HG02759 (cell line): Measurements from ENCODE around the gene RANBP1.

Experiments used
- ATAC-seq: cut with Tn5 transposase; IDR thresholded peaks from one replicate; pipeline ENCODE4 v1.9.1; 2021; ENCODE audit warnings: mild to moderate bottlenecking, moderate library complexity; ENCODE audit not compliant: unreplicated experiment

The RANBP1 gene

GRCh38 chr22:20133930-20134549 is 18.1 kb downstream of the RANBP1 start:
- no peak for ATAC-seq

GRCh38 chr22:20135265-20135664 is 19.4 kb downstream of the RANBP1 start:
- ATAC-seq: no peak

GRCh38 chr22:20135806-20136602 is 20.1 kb downstream of the RANBP1 start:
- no peak for ATAC-seq

GRCh38 chr22:20136603-20136873 is 20.6 kb downstream of the RANBP1 start:
- ATAC-seq: no peak

- no peak for ATAC-seq
Measured at GRCh38 chr22:20137113-20137512, 21.2 kb downstream of the RANBP1 start.

GRCh38 chr22:20137671-20138416 is 21.9 kb downstream of the RANBP1 start:
- no peak for ATAC-seq

- ATAC-seq: no peak
Measured at GRCh38 chr22:20138417-20138738, 22.5 kb downstream of the RANBP1 start.

- no peak for ATAC-seq
Measured at GRCh38 chr22:20138868-20139267, 23.0 kb downstream of the RANBP1 start.

- no peak for ATAC-seq
Measured at GRCh38 chr22:20139391-20140106, 23.6 kb downstream of the RANBP1 start.

- no peak for ATAC-seq
Measured at GRCh38 chr22:20140107-20140445, 24.2 kb downstream of the RANBP1 start.

- ATAC-seq: no peak
Measured at GRCh38 chr22:20140521-20140964, 24.6 kb downstream of the RANBP1 start.

- no peak for ATAC-seq
Measured at GRCh38 chr22:20141186-20142077, 25.5 kb downstream of the RANBP1 start.

- no peak for ATAC-seq
Measured at GRCh38 chr22:20142711-20143621, 27.1 kb downstream of the RANBP1 start.

GRCh38 chr22:20143883-20144665 is 28.2 kb downstream of the RANBP1 start:
- ATAC-seq: no peak

GRCh38 chr22:20145206-20145831 is 29.4 kb downstream of the RANBP1 start:
- ATAC-seq: no peak

- ATAC-seq: no peak
Measured at GRCh38 chr22:20145832-20146223, 29.9 kb downstream of the RANBP1 start.

GRCh38 chr22:20146777-20147176 is 30.9 kb downstream of the RANBP1 start:
- no peak for ATAC-seq

GRCh38 chr22:20147237-20147988 is 31.5 kb downstream of the RANBP1 start:
- ATAC-seq: no peak
